ENCODE measurements around the gene HIP1R. TPM values are rescaled to one million over a fixed set of nuclear protein-coding genes. Genes with fewer than 3 reads are reported as not detected.

HIP1R gene
- polyA plus RNA-seq, 2 of the 4 experiments (the other 2 are of a cell fraction) = 9.0 to 10.6 TPM

- WGBS (ENCODE audit: missing lambda C conversion rate) = 96% methylated on average over 14 of the region's 36 CpGs
- no peak for FAIRE-seq
- Histone ChIP-seq H3K9me3 (no peaks in the 10 kb centered on the region), H3K4me1 (peaks cover 6% of the 10 kb centered on the region; the same call in 1 of the 3 replicates), H3K27ac (no peak overlapping the region), H3K4me2 (no peak overlapping the region), H3K4me3 (no peak overlapping the region)
- POLR2A ChIA-PET = no interaction called here
- CTCF ChIA-PET = interaction anchor here (0.6 to 18.6 kb wide), 12 partner anchors 6 to 217 kb away, joined by 3 to 522 read pairs (median 4); no protein-coding TSS in a partner anchor
- no peak for ATAC-seq
- no peak for DNase-seq (ENCODE audit: low read depth in 1 of 2, low spot score in 1 of 2)
- TF ChIP-seq FOXS1 (CRISPR knock-in tag; IDR thresholded peaks at IDR 0.05) = no peak
- no peak for TF ChIP-seq CEBPB (IDR thresholded peaks at IDR 0.05)
- TF ChIP-seq JUN (IDR thresholded peaks at IDR 0.05) = no peak
- no peak for TF ChIP-seq RARB (CRISPR knock-in tag; IDR thresholded peaks at IDR 0.05)
- TF ChIP-seq, protein P1, sequence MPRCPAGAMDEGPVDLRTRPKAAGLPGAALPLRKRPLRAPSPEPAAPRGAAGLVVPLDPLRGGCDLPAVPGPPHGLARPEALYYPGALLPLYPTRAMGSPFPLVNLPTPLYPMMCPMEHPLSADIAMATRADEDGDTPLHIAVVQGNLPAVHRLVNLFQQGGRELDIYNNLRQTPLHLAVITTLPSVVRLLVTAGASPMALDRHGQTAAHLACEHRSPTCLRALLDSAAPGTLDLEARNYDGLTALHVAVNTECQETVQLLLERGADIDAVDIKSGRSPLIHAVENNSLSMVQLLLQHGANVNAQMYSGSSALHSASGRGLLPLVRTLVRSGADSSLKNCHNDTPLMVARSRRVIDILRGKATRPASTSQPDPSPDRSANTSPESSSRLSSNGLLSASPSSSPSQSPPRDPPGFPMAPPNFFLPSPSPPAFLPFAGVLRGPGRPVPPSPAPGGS (IDR thresholded peaks at IDR 0.05) = no peak
- no peak for TF ChIP-seq MAZ (IDR thresholded peaks at IDR 0.05; ENCODE audit: borderline replicate concordance, low read depth, low read length)
These were observed 31.8 kb downstream of the HIP1R start for GRCh38 chr12:122866950-122867607.

GRCh38 chr12:122867691-122868461, 32.6 kb downstream of the HIP1R start:
- Histone ChIP-seq H3K4me2 (no peak overlapping the region), H3K4me1 (peaks cover 10% of the 10 kb centered on the region; the same call in 1 of the 3 replicates), H3K9me3 (no peaks in the 10 kb centered on the region), H3K4me3 (no peak overlapping the region), H3K27ac (no peak overlapping the region)
- CTCF ChIA-PET = interaction anchor here (0.7 to 18.6 kb wide), 13 partner anchors 7 to 371 kb away, joined by 3 to 522 read pairs (median 5); no protein-coding TSS in a partner anchor
- peak; percentile 48 to 62 for DNase-seq (ENCODE audit: low read depth in 1 of 2, low spot score in 1 of 2)
- no peak for FAIRE-seq
- ATAC-seq = peak; percentile 66 to 83
- POLR2A ChIA-PET = no interaction called here
- no peak for TF ChIP-seq ZSCAN20 (CRISPR knock-in tag; IDR thresholded peaks at IDR 0.05)
- peak; percentile 38; the same call in 2 of the 3 replicates for TF ChIP-seq SMC3 (IDR thresholded peaks at IDR 0.05)
- TF ChIP-seq POLR2AphosphoS2 (conservative IDR thresholded peaks at IDR 0.05; ENCODE audit: low read length) = peak; percentile 67; the same call in 1 of the 2 replicates
- TF ChIP-seq RAD21 (conservative IDR thresholded peaks at IDR 0.05 in 1 of 2, IDR thresholded peaks at IDR 0.05 in 1 of 2) = peak; percentile 13 to 48; a peak in 2 of 5 replicates
- no peak for TF ChIP-seq HMGXB4 (CRISPR knock-in tag; IDR thresholded peaks at IDR 0.05; ENCODE audit: borderline replicate concordance)
- peak; percentile 21; the same call in 1 of the 3 replicates for TF ChIP-seq CTCF (IDR thresholded peaks at IDR 0.05)
- TF ChIP-seq FOSB (CRISPR knock-in tag; IDR thresholded peaks at IDR 0.05) = no peak
- no peak for TF ChIP-seq TFCP2L1 (CRISPR knock-in tag; IDR thresholded peaks at IDR 0.05)
- WGBS (ENCODE audit: missing lambda C conversion rate) = 82% methylated on average over 23 of the region's 33 CpGs

Data from A549 (cell line).